ENCODE measurements around the gene MED15.

Gene MED15

GRCh38 chr22:20605328-20605727 lies 97.9 kb downstream of the MED15 start:
- no peak overlapping the region for H3K4me3 ChIP-seq (replicated peaks; ENCODE audit: low read depth, low read length)
- no peak for DNase-seq (ENCODE audit: low read depth)
- no peak for TF ChIP-seq CTCF (IDR thresholded peaks at IDR 0.05; ENCODE audit: low read length, missing control alignments)

- DNase-seq (ENCODE audit: low read depth), result peak; percentile 79
Measured at GRCh38 chr22:20606041-20606783, 98.8 kb downstream of the MED15 start.

GRCh38 chr22:20606784-20607128 lies 99.3 kb downstream of the MED15 start:
- TF ChIP-seq CTCF (IDR thresholded peaks at IDR 0.05; ENCODE audit: low read length, missing control alignments), result no peak
- H3K4me3 ChIP-seq (replicated peaks; ENCODE audit: low read depth, low read length), result no peak overlapping the region
- no peak for DNase-seq (ENCODE audit: low read depth)

More at GRCh38 chr22:20606041-20606783, 98.8 kb downstream of the MED15 start:
- peak; percentile 88 for TF ChIP-seq CTCF (IDR thresholded peaks at IDR 0.05; ENCODE audit: low read length, missing control alignments)
- no peak overlapping the region for H3K4me3 ChIP-seq (replicated peaks; ENCODE audit: low read depth, low read length)

- no peak for TF ChIP-seq CTCF (IDR thresholded peaks at IDR 0.05; ENCODE audit: low read length, missing control alignments)
- DNase-seq (ENCODE audit: low read depth), result no peak
Measured at GRCh38 chr22:20607157-20607907, 99.9 kb downstream of the MED15 start.

GRCh38 chr22:20610243-20610686 lies 102.9 kb downstream of the MED15 start:
- H3K4me3 ChIP-seq (replicated peaks; ENCODE audit: low read depth, low read length), result no peak overlapping the region
- DNase-seq (ENCODE audit: low read depth), result no peak
- TF ChIP-seq CTCF (IDR thresholded peaks at IDR 0.05; ENCODE audit: low read length, missing control alignments), result no peak

More at GRCh38 chr22:20607157-20607907, 99.9 kb downstream of the MED15 start:
- no peak overlapping the region for H3K4me3 ChIP-seq (replicated peaks; ENCODE audit: low read depth, low read length)

- H3K4me3 ChIP-seq (replicated peaks; ENCODE audit: low read depth, low read length), result no peak overlapping the region
- no peak for DNase-seq (ENCODE audit: low read depth)
- TF ChIP-seq CTCF (IDR thresholded peaks at IDR 0.05; ENCODE audit: low read length, missing control alignments), result no peak
Measured at GRCh38 chr22:20610757-20611156, 103.3 kb downstream of the MED15 start.
